ENCODE results near the gene PCDHGB6.

Gene PCDHGB6

DNA sequence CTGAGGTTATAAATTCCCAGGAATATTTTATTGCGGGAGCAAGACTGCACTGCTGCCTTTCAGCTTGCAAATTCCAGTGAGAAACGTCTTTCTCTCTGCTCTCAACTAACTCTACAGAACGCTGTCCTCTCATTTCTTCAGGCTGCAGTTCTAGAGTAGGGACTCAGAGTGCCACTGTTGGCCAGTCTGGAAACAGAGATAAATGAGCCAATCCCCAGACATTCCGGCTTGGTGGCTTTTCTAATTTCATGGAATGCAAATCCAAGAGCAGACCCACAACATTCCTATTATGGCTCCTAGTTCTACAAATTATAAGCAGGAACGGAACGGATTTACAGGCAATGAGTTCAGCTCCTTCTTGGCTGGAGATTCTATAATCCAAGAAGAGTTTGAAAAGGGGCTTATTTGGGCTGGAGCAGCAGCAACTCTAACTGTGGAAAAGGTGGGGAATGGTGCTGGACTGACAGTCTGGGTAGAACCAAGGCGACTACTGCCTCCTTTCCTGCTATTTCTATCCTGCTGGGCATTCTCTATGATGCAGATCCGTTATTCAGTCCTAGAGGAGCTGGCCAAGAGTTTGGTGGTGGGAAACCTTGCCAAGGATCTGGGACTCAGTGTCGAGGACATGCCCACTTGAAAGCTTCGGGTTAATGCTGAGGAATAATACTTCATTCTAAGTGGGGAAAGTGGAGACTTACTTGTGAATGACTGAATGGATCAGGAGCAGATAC is 31.8 kb downstream of the PCDHGB6 start:
- TF ChIP-seq POLR2A (IDR thresholded peaks at IDR 0.05; ENCODE audit: extremely low read depth, insufficient read length) (no peak), MYC (IDR thresholded peaks at IDR 0.05; ENCODE audit: low read depth, low read length) (no peak)
- TF ChIP-seq, protein P1, sequence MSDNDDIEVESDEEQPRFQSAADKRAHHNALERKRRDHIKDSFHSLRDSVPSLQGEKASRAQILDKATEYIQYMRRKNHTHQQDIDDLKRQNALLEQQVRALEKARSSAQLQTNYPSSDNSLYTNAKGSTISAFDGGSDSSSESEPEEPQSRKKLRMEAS (IDR thresholded peaks at IDR 0.05; ENCODE audit: low read depth, low read length) = no peak
- TF ChIP-seq, protein P2, sequence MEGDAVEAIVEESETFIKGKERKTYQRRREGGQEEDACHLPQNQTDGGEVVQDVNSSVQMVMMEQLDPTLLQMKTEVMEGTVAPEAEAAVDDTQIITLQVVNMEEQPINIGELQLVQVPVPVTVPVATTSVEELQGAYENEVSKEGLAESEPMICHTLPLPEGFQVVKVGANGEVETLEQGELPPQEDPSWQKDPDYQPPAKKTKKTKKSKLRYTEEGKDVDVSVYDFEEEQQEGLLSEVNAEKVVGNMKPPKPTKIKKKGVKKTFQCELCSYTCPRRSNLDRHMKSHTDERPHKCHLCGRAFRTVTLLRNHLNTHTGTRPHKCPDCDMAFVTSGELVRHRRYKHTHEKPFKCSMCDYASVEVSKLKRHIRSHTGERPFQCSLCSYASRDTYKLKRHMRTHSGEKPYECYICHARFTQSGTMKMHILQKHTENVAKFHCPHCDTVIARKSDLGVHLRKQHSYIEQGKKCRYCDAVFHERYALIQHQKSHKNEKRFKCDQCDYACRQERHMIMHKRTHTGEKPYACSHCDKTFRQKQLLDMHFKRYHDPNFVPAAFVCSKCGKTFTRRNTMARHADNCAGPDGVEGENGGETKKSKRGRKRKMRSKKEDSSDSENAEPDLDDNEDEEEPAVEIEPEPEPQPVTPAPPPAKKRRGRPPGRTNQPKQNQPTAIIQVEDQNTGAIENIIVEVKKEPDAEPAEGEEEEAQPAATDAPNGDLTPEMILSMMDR (IDR thresholded peaks at IDR 0.05; ENCODE audit: low read depth, low read length) = no peak
- H3K4me3 ChIP-seq (ENCODE audit: low read depth, low read length) = no peak overlapping the region
- no peak for DNase-seq (ENCODE audit: low read depth)

DNA sequence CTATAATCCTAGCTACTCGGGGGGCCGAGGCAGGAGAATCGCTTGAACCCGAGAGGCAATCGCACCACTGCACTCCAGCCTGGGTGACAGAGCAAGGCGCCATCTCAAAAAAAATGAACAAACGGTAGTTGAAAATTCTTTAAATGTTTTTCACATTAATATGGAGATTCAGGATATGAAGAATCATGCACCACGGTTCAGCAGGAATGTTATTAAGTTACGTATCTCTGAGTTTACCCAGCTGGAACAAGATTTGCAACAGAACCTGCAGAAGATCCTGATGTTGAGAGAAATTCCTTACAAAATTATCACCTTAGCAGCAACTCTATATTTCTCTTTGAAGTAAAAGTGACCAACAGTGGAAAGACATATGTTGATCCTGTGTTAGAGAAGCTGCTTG is 32.5 kb downstream of the PCDHGB6 start:
- TF ChIP-seq, protein P1 (IDR thresholded peaks at IDR 0.05; ENCODE audit: low read depth, low read length) = no peak
- TF ChIP-seq MYC (IDR thresholded peaks at IDR 0.05; ENCODE audit: low read depth, low read length) (no peak), POLR2A (IDR thresholded peaks at IDR 0.05; ENCODE audit: extremely low read depth, insufficient read length) (no peak)
- TF ChIP-seq, protein P2 (IDR thresholded peaks at IDR 0.05; ENCODE audit: low read depth, low read length) = no peak
- no peak for DNase-seq (ENCODE audit: low read depth)
- no peak overlapping the region for H3K4me3 ChIP-seq (ENCODE audit: low read depth, low read length)

DNA sequence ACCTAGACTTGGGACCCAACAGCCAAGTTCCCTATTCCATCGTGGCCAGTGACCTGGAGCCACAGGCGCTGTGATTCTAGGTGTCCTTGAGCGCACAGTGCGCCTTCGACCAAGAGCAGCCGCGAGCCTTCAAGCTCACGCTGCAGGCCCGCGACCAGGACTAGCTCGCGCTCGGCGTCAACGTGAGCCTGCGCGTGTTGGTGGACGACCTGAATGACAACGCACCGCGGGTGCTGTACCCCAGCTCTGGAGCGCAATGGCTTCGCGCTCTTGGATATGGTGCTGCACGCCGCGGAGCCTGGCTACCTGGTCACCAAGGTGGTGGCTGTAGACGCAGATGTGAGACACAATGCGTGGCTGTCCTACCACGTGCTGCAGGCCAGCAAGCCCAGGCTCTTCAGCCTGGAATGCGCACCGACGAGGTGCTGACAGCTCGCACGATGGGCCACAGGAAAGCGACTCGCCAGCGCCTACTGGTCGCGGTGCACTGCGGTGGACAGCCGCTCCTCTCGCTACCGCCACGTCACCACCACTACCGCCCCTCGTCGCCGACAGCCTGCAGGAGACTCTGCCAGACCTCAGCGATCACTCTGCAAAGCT is 33.9 kb downstream of the PCDHGB6 start:
- no peak overlapping the region for H3K4me3 ChIP-seq (ENCODE audit: low read depth, low read length)
- no peak for DNase-seq (ENCODE audit: low read depth)
- no peak for TF ChIP-seq POLR2A (IDR thresholded peaks at IDR 0.05; ENCODE audit: extremely low read depth, insufficient read length)
- TF ChIP-seq, protein P1 (IDR thresholded peaks at IDR 0.05; ENCODE audit: low read depth, low read length) = no peak
- TF ChIP-seq, protein P2 (IDR thresholded peaks at IDR 0.05; ENCODE audit: low read depth, low read length) = no peak
- no peak for TF ChIP-seq MYC (IDR thresholded peaks at IDR 0.05; ENCODE audit: low read depth, low read length)
